OCI-LY3 (cell line): ENCODE data around the gene SMR3A.

Experiments used
- H2AFZ ChIP-seq: fragments of 200-600, 300-600 bp; shearing (Covaris generic); 2 replicates; pipeline ENCODE4 v1.6.0; 2014; ENCODE audit warnings: antibody characterized with exemption, low read depth, low read length
- H3K27ac ChIP-seq: fragments of 200-600, 300-600 bp; sonication (generic); 2 replicates; pipeline ENCODE4 v1.5.1; 2014; ENCODE audit warnings: mild to moderate bottlenecking, low read length, moderate library complexity, mixed read lengths
- H3K27me3 ChIP-seq: fragments of 200-600, 300-600 bp; sonication (generic); 2 replicates; pipeline ENCODE4 v1.6.1; 2014; ENCODE audit warnings: low read depth, low read length, mixed read lengths
- H3K36me3 ChIP-seq: fragments of 200-600, 300-600 bp; sonication (generic); replicated peaks from 2 replicates; pipeline ENCODE3; 2014; ENCODE audit warnings: low read depth, low read length, mixed read lengths
- H3K4me1 ChIP-seq: fragments of 300-600, 200-600 bp; sonication (generic); 2 replicates; pipeline ENCODE4 v1.6.1; 2014; ENCODE audit warnings: low read length, mixed read lengths
- H3K4me2 ChIP-seq: fragments of 200-600, 300-600 bp; sonication (generic); 2 replicates; pipeline ENCODE4 v1.6.1; 2014; ENCODE audit warnings: low read length, mixed read lengths
- H3K4me3 ChIP-seq: fragments of 300-600, 200-600 bp; sonication (generic); 2 replicates; pipeline ENCODE4 v1.5.1; 2014; ENCODE audit warnings: antibody characterized with exemption, mild to moderate bottlenecking, low read length, moderate library complexity
- H3K79me2 ChIP-seq: fragments of 300-600, 200-600 bp; shearing (Covaris generic); 2 replicates; pipeline ENCODE4 v1.6.1; 2014; ENCODE audit warnings: mild to moderate bottlenecking, low read length, mixed read lengths
- H3K9ac ChIP-seq: fragments of 300-600, 200-600 bp; shearing (Covaris generic); 2 replicates; pipeline ENCODE4 v1.6.0; 2014; ENCODE audit warnings: mild to moderate bottlenecking, low read length, moderate library complexity
- H3K9me3 ChIP-seq: fragments of 200-600, 300-600 bp; shearing (Covaris generic); 2 replicates; pipeline ENCODE4 v1.6.1; 2014; ENCODE audit warnings: low read length, mixed read lengths; ENCODE audit not compliant: insufficient read depth
- H4K20me1 ChIP-seq: fragments of 200-600, 300-600 bp; sonication (generic); 2 replicates; pipeline ENCODE4 v1.6.1; 2016; ENCODE audit warnings: low read length, mixed read lengths; ENCODE audit not compliant: insufficient read depth
- EZH2phosphoT487 ChIP-seq: fragments of 200-600 bp; shearing (Covaris generic); IDR thresholded peaks from 2 replicates; pipeline ENCODE4 v1.6.1; 2018; ENCODE audit warnings: antibody characterized with exemption, mixed run types, low read depth
- TF ChIP-seq, protein P1 (sequence below): fragments of 200-600, 300-600 bp; sonication (generic); IDR thresholded peaks from 2 replicates; pipeline ENCODE4 v1.5.1; 2014; ENCODE audit warnings: antibody characterized with exemption, low read length, low read depth

The SMR3A gene

DNA sequence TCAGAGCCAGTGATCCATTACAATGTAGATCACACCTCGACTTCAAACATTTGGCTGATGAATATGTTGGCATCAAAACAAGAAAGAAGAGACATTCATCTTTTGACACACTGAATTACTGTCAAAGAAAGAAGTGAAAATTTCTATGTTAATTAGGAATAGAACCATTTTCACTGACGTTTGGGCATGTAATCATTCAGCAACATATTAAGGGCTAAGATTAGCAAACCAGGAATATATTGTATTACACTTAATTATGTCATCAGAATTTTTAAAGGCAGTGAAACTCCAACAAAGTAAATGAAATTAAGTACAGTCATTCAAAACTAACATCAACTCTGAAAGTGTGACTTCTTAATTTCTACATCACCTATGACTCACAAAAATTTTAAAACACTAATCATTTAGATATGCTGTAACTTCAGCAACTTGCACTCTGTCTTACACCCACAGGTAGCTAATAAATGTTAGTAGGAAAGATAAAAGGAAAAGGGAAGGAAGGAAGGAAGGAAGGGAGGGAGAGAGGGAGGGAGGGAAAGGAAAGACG, 1.4 kb upstream of the SMR3A start:
- Histone ChIP-seq H3K79me2 (no peaks in the 10 kb centered on the region), H4K20me1 (no peaks in the 10 kb centered on the region), H3K36me3 (no peaks in the 10 kb centered on the region), H3K27ac (peak overlapping the region; percentile 17), H3K9ac (no peak overlapping the region), H3K9me3 (no peaks in the 10 kb centered on the region), H3K27me3 (no peaks in the 10 kb centered on the region), H3K4me2 (peak overlapping the region; percentile 67), H3K4me1 (peaks cover 30% of the 10 kb centered on the region), H3K4me3 (peak overlapping the region; percentile 23), H2AFZ (no peak overlapping the region)
- TF ChIP-seq, protein P1, sequence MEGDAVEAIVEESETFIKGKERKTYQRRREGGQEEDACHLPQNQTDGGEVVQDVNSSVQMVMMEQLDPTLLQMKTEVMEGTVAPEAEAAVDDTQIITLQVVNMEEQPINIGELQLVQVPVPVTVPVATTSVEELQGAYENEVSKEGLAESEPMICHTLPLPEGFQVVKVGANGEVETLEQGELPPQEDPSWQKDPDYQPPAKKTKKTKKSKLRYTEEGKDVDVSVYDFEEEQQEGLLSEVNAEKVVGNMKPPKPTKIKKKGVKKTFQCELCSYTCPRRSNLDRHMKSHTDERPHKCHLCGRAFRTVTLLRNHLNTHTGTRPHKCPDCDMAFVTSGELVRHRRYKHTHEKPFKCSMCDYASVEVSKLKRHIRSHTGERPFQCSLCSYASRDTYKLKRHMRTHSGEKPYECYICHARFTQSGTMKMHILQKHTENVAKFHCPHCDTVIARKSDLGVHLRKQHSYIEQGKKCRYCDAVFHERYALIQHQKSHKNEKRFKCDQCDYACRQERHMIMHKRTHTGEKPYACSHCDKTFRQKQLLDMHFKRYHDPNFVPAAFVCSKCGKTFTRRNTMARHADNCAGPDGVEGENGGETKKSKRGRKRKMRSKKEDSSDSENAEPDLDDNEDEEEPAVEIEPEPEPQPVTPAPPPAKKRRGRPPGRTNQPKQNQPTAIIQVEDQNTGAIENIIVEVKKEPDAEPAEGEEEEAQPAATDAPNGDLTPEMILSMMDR, result no peak
- TF ChIP-seq EZH2phosphoT487, result no peak

DNA sequence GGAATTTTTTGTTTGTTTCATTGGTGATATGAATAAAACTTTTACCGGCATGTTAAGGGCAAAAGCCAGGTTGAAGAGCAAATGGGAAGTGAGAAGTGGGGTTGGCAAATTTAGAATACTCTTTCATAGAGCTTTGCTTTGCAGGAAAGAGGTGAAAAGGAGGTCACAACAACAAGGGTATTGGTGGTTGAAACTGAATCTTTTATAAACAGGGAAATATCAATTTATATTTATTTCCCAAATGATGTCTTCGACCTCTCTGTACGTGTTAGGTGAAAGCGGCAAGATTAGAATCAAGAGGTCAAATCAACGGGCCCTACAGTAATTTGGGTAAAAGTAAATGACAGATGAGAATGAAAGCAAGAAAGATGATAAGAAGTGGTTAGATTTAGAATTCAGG, 3.4 kb downstream of the SMR3A start:
- Histone ChIP-seq H3K4me3 (0 out of 2 replicates have a peak overlapping the region, but pooled peaks have one; percentile 26), H3K4me2 (peak overlapping the region; percentile 59), H3K9me3 (no peaks in the 10 kb centered on the region), H3K27me3 (no peaks in the 10 kb centered on the region), H3K4me1 (peaks cover 39% of the 10 kb centered on the region), H3K9ac (no peak overlapping the region), H2AFZ (no peak overlapping the region), H3K79me2 (no peaks in the 10 kb centered on the region), H4K20me1 (no peaks in the 10 kb centered on the region), H3K27ac (no peak overlapping the region), H3K36me3 (no peaks in the 10 kb centered on the region)
- TF ChIP-seq EZH2phosphoT487, result no peak
- TF ChIP-seq, protein P1, result no peak

DNA sequence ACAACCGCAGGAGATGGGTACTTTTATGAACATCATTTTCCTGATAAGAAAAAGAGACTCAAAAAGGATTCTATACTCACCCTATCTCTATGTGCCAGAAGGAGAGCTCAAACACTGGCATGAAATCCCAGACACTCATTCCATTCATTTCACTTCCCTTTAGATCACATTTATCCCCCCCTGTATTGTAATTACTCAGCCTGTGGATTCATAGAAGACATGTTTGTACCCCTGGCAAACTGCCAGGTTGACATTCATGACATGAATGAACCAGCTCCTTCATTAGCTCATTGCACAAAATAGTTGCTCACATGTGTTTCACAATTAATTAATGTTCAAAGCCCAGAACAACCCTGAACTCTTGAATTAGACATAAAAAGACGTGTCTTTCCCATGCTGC, 4.9 kb downstream of the SMR3A start:
- Histone ChIP-seq H3K79me2 (no peaks in the 10 kb centered on the region), H3K4me1 (peaks cover 32% of the 10 kb centered on the region), H3K4me3 (no peak overlapping the region), H3K9me3 (no peaks in the 10 kb centered on the region), H3K36me3 (no peaks in the 10 kb centered on the region), H2AFZ (no peak overlapping the region), H3K9ac (no peak overlapping the region), H3K27ac (no peak overlapping the region), H3K27me3 (no peaks in the 10 kb centered on the region), H4K20me1 (no peaks in the 10 kb centered on the region), H3K4me2 (peak overlapping the region; percentile 59)
- TF ChIP-seq, protein P1, result no peak
- no peak for TF ChIP-seq EZH2phosphoT487

DNA sequence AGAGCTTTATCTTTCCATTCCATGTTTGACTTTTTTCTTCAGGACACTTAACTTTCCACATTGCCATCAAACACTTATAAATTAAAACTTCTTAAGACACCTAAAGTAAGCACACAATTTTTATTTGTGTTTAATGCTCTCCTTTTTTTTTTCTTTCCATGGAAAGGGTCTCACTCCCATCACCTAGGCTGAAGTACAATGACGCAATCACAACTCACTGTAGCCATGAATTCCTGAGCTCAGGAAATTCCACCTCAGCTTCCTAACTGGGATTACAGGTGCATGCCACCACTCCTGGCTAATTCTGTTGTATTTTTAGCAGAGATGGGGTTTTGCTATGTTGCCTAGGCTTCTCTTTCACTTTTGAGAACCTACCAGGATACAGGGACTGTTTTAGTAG, 7.3 kb downstream of the SMR3A start:
- Histone ChIP-seq H3K4me3 (no peak overlapping the region), H3K79me2 (no peaks in the 10 kb centered on the region), H3K36me3 (no peaks in the 10 kb centered on the region), H3K4me2 (no peak overlapping the region), H3K27ac (no peak overlapping the region), H3K9me3 (no peaks in the 10 kb centered on the region), H2AFZ (no peak overlapping the region), H4K20me1 (no peaks in the 10 kb centered on the region), H3K4me1 (peaks cover 32% of the 10 kb centered on the region), H3K27me3 (no peaks in the 10 kb centered on the region), H3K9ac (no peak overlapping the region)
- TF ChIP-seq, protein P1, result no peak
- no peak for TF ChIP-seq EZH2phosphoT487
